ENCODE measurements around the gene GRIN2A. TPM values are rescaled to one million over a fixed set of nuclear protein-coding genes. Genes with fewer than 3 reads are reported as not detected.

Gene GRIN2A
- total RNA-seq, 1 donor from 2014 or later, result 0.52 TPM

GRCh38 chr16:10033556-10033955, 148.7 kb downstream of the GRIN2A start:
- H3K4me3 ChIP-seq (ENCODE audit: low read length in 3 of 3), result no peak overlapping the region
- no peaks in the 10 kb centered on the region for H3K4me1 ChIP-seq (ENCODE audit: control insufficient read depth in 3 of 3, insufficient read depth in 3 of 3, low read length in 3 of 3)
- no peak overlapping the region for H3K27ac ChIP-seq (ENCODE audit: low read depth, low read length)
- peaks cover 4 to 11% (median 7%) of the 10 kb centered on the region in 3 donors for H3K27me3 ChIP-seq (ENCODE audit: control insufficient read depth in 3 of 3, insufficient read depth in 3 of 3, low read length in 3 of 3)
- no peak overlapping the region for H3K9ac ChIP-seq (ENCODE audit: low read depth in 1 of 3, low read length in 3 of 3)
- peaks cover 0 to 2% (median 0%) of the 10 kb centered on the region in 3 donors for H3K9me3 ChIP-seq (ENCODE audit: control insufficient read depth in 3 of 3, low read length in 3 of 3)
- no peaks in the 10 kb centered on the region for H3K36me3 ChIP-seq (ENCODE audit: control insufficient read depth in 3 of 3, insufficient read depth in 3 of 3, low read length in 3 of 3)

GRCh38 chr16:10031955-10032354, 150.3 kb downstream of the GRIN2A start:
- Histone ChIP-seq H3K4me3 (ENCODE audit: low read length in 3 of 3) (no peak overlapping the region), H3K27ac (ENCODE audit: low read depth, low read length) (no peak overlapping the region), H3K9me3 (ENCODE audit: control insufficient read depth in 3 of 3, low read length in 3 of 3) (no peaks in the 10 kb centered on the region), H3K36me3 (ENCODE audit: control insufficient read depth in 3 of 3, insufficient read depth in 3 of 3, low read length in 3 of 3) (no peaks in the 10 kb centered on the region), H3K9ac (ENCODE audit: low read depth in 1 of 3, low read length in 3 of 3) (no peak overlapping the region), H3K27me3 (ENCODE audit: control insufficient read depth in 3 of 3, insufficient read depth in 3 of 3, low read length in 3 of 3) (peaks cover 2 to 9% (median 4%) of the 10 kb centered on the region in 3 donors), H3K4me1 (ENCODE audit: control insufficient read depth in 3 of 3, insufficient read depth in 3 of 3, low read length in 3 of 3) (no peaks in the 10 kb centered on the region)

DNA sequence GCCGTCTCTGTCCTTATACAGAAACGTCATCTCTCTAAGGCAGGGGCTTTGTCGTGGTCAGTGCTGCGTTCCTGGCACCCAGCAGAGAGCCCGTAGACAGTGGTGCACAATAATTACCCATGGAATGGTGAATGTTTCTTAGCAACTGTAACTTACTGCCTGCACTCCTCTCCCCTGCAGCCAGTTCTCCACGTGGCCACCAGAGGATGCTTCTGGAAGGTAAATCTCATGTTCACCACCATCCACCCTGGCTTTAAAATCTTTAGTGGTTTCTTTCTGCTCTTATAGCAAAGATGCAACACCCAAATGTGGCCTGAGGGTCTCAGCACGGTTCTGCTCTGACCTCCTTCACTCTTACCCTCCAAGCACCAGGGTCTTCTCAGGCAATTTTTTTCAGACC, 150.8 kb downstream of the GRIN2A start:
- no peaks in the 10 kb centered on the region for H3K4me1 ChIP-seq (ENCODE audit: control insufficient read depth in 3 of 3, insufficient read depth in 3 of 3, low read length in 3 of 3)
- peaks cover 0 to 9% (median 4%) of the 10 kb centered on the region in 3 donors for H3K27me3 ChIP-seq (ENCODE audit: control insufficient read depth in 3 of 3, insufficient read depth in 3 of 3, low read length in 3 of 3)
- no peak overlapping the region for H3K9ac ChIP-seq (ENCODE audit: low read depth in 1 of 3, low read length in 3 of 3)
- H3K4me3 ChIP-seq (ENCODE audit: low read length in 3 of 3), result no peak overlapping the region
- H3K9me3 ChIP-seq (ENCODE audit: control insufficient read depth in 3 of 3, low read length in 3 of 3), result no peaks in the 10 kb centered on the region
- H3K27ac ChIP-seq (ENCODE audit: low read depth, low read length), result no peak overlapping the region
- H3K36me3 ChIP-seq (ENCODE audit: control insufficient read depth in 3 of 3, insufficient read depth in 3 of 3, low read length in 3 of 3), result no peaks in the 10 kb centered on the region

DNA sequence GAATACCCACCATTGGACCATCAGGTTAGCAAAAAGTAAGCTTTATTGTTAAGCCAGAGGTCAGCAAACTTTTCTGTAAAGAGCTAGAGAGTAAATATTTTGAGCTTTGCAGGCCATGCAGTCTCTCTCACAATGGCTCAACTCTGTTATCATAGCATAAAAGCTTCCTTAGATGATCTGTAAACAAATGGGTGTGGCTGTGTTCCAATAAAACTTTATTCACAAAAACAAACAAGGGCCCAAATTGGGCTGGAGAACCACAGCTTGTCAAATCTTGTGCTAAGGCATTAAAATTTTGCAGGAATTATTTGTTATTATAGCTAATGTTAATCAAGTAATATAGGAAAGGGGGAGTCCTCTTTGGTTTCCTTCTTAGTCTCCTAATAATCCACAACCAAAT, 153.6 kb downstream of the GRIN2A start:
- Histone ChIP-seq H3K27ac (ENCODE audit: low read depth, low read length) (no peak overlapping the region), H3K9me3 (ENCODE audit: control insufficient read depth in 3 of 3, low read length in 3 of 3) (no peaks in the 10 kb centered on the region), H3K36me3 (ENCODE audit: control insufficient read depth in 3 of 3, insufficient read depth in 3 of 3, low read length in 3 of 3) (no peaks in the 10 kb centered on the region), H3K4me1 (ENCODE audit: control insufficient read depth in 3 of 3, insufficient read depth in 3 of 3, low read length in 3 of 3) (no peaks in the 10 kb centered on the region), H3K27me3 (ENCODE audit: control insufficient read depth in 3 of 3, insufficient read depth in 3 of 3, low read length in 3 of 3) (peaks cover 0 to 5% (median 2%) of the 10 kb centered on the region in 3 donors), H3K9ac (ENCODE audit: low read depth in 1 of 3, low read length in 3 of 3) (no peak overlapping the region), H3K4me3 (ENCODE audit: low read length in 3 of 3) (no peak overlapping the region)

DNA sequence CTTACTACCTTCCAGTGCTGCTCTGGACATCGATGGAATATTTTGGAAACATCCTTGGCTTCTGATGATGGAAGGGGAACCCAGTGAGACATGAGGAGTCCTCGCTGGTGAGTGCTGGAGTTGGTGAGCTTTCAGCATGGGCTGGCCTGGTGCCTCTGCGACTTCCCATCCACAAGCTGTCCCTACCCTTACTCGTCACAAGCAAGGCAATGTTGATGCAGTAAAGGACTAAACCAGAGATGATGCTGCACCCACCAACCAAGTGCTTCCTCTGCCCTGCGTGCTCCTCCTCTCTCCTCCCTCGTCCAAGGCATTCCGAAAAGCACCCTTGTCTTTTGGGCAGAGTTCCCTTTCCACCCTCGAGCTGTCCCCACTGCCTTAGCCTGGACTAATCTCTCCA, 154.7 kb downstream of the GRIN2A start:
- H3K4me3 ChIP-seq (ENCODE audit: low read length in 3 of 3), result no peak overlapping the region
- no peaks in the 10 kb centered on the region for H3K9me3 ChIP-seq (ENCODE audit: control insufficient read depth in 3 of 3, low read length in 3 of 3)
- H3K9ac ChIP-seq (ENCODE audit: low read depth in 1 of 3, low read length in 3 of 3), result no peak overlapping the region
- no peaks in the 10 kb centered on the region for H3K36me3 ChIP-seq (ENCODE audit: control insufficient read depth in 3 of 3, insufficient read depth in 3 of 3, low read length in 3 of 3)
- H3K4me1 ChIP-seq (ENCODE audit: control insufficient read depth in 3 of 3, insufficient read depth in 3 of 3, low read length in 3 of 3), result no peaks in the 10 kb centered on the region
- peaks cover 0 to 5% (median 0%) of the 10 kb centered on the region in 3 donors for H3K27me3 ChIP-seq (ENCODE audit: control insufficient read depth in 3 of 3, insufficient read depth in 3 of 3, low read length in 3 of 3)
- H3K27ac ChIP-seq (ENCODE audit: low read depth, low read length), result no peak overlapping the region

GRCh38 chr16:10026593-10026992, 155.6 kb downstream of the GRIN2A start:
- peaks cover 3 to 5% (median 3%) of the 10 kb centered on the region in 3 donors for H3K27me3 ChIP-seq (ENCODE audit: control insufficient read depth in 3 of 3, insufficient read depth in 3 of 3, low read length in 3 of 3)
- no peak overlapping the region for H3K27ac ChIP-seq (ENCODE audit: low read depth, low read length)
- H3K9me3 ChIP-seq (ENCODE audit: control insufficient read depth in 3 of 3, low read length in 3 of 3), result no peaks in the 10 kb centered on the region
- H3K4me3 ChIP-seq (ENCODE audit: low read length in 3 of 3), result no peak overlapping the region
- H3K9ac ChIP-seq (ENCODE audit: low read depth in 1 of 3, low read length in 3 of 3), result no peak overlapping the region
- no peaks in the 10 kb centered on the region for H3K4me1 ChIP-seq (ENCODE audit: control insufficient read depth in 3 of 3, insufficient read depth in 3 of 3, low read length in 3 of 3)
- H3K36me3 ChIP-seq (ENCODE audit: control insufficient read depth in 3 of 3, insufficient read depth in 3 of 3, low read length in 3 of 3), result no peaks in the 10 kb centered on the region

DNA sequence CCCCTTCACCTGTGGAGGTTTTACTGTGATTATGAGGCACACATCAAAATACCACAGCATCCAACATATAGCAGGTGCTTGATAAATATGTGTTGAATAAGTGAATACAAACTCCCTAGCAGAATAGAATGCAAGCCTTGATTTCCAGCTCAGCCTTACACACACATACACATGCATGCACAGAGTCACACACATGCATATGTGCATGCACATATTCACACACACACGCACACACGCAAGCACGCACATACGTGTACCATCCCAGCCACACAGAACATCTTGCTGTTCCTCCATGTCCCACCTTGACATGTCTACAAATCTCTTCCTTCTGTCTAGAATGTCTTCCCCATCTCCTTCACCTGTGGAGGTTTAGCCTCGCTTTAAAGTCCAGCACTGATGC, 160.1 kb downstream of the GRIN2A start:
- Histone ChIP-seq H3K27ac (ENCODE audit: low read depth, low read length) (no peak overlapping the region), H3K4me3 (ENCODE audit: low read length in 3 of 3) (no peak overlapping the region), H3K9ac (ENCODE audit: low read depth in 1 of 3, low read length in 3 of 3) (no peak overlapping the region), H3K36me3 (ENCODE audit: control insufficient read depth in 3 of 3, insufficient read depth in 3 of 3, low read length in 3 of 3) (no peaks in the 10 kb centered on the region), H3K27me3 (ENCODE audit: control insufficient read depth in 3 of 3, insufficient read depth in 3 of 3, low read length in 3 of 3) (peaks cover 3 to 8% (median 6%) of the 10 kb centered on the region in 3 donors), H3K9me3 (ENCODE audit: control insufficient read depth in 3 of 3, low read length in 3 of 3) (no peaks in the 10 kb centered on the region), H3K4me1 (ENCODE audit: control insufficient read depth in 3 of 3, insufficient read depth in 3 of 3, low read length in 3 of 3) (no peaks in the 10 kb centered on the region)

- Histone ChIP-seq H3K27me3 (ENCODE audit: control insufficient read depth in 3 of 3, insufficient read depth in 3 of 3, low read length in 3 of 3) (peaks cover 3 to 8% (median 6%) of the 10 kb centered on the region in 3 donors), H3K4me3 (ENCODE audit: low read length in 3 of 3) (no peak overlapping the region), H3K36me3 (ENCODE audit: control insufficient read depth in 3 of 3, insufficient read depth in 3 of 3, low read length in 3 of 3) (no peaks in the 10 kb centered on the region), H3K27ac (ENCODE audit: low read depth, low read length) (no peak overlapping the region), H3K9me3 (ENCODE audit: control insufficient read depth in 3 of 3, low read length in 3 of 3) (no peaks in the 10 kb centered on the region), H3K4me1 (ENCODE audit: control insufficient read depth in 3 of 3, insufficient read depth in 3 of 3, low read length in 3 of 3) (no peaks in the 10 kb centered on the region), H3K9ac (ENCODE audit: low read depth in 1 of 3, low read length in 3 of 3) (no peak overlapping the region)
Measured at GRCh38 chr16:10020866-10021265, 161.4 kb downstream of the GRIN2A start.

DNA sequence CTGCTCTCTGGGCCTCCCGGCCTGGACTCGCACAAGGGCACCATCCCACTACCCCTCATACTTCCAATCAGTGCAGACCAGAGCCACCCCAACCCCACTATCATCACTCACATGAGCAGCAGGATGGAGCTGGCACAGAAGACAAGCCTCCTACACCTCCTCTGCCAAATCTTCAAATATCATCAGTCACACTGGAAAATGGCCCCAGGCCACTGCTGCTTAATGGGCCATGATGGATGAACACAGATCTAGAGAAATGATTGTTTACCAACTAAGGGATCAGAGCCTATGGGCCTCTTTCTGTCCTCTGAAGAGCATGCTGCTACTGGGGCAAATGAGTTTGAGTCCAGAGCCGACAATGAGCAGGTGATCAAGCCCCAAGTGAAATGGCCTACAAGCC, 165.5 kb downstream of the GRIN2A start:
- peaks cover 0 to 6% (median 5%) of the 10 kb centered on the region in 3 donors for H3K27me3 ChIP-seq (ENCODE audit: control insufficient read depth in 3 of 3, insufficient read depth in 3 of 3, low read length in 3 of 3)
- H3K36me3 ChIP-seq (ENCODE audit: control insufficient read depth in 3 of 3, insufficient read depth in 3 of 3, low read length in 3 of 3), result no peaks in the 10 kb centered on the region
- no peak overlapping the region for H3K9ac ChIP-seq (ENCODE audit: low read depth in 1 of 3, low read length in 3 of 3)

GRCh38 chr16:10015397-10015796, 166.8 kb downstream of the GRIN2A start:
- H3K36me3 ChIP-seq (ENCODE audit: control insufficient read depth in 3 of 3, insufficient read depth in 3 of 3, low read length in 3 of 3), result no peaks in the 10 kb centered on the region

More for the DNA sequence above, 165.5 kb downstream of the GRIN2A start:
- no peak overlapping the region for H3K4me3 ChIP-seq (ENCODE audit: low read length in 3 of 3)
- H3K4me1 ChIP-seq (ENCODE audit: control insufficient read depth in 3 of 3, insufficient read depth in 3 of 3, low read length in 3 of 3), result no peaks in the 10 kb centered on the region
- H3K9me3 ChIP-seq (ENCODE audit: control insufficient read depth in 3 of 3, low read length in 3 of 3), result no peaks in the 10 kb centered on the region
- no peak overlapping the region for H3K27ac ChIP-seq (ENCODE audit: low read depth, low read length)

More at GRCh38 chr16:10015397-10015796, 166.8 kb downstream of the GRIN2A start:
- Histone ChIP-seq H3K4me1 (ENCODE audit: control insufficient read depth in 3 of 3, insufficient read depth in 3 of 3, low read length in 3 of 3) (no peaks in the 10 kb centered on the region), H3K27me3 (ENCODE audit: control insufficient read depth in 3 of 3, insufficient read depth in 3 of 3, low read length in 3 of 3) (peaks cover 0 to 5% (median 0%) of the 10 kb centered on the region in 3 donors), H3K9me3 (ENCODE audit: control insufficient read depth in 3 of 3, low read length in 3 of 3) (no peaks in the 10 kb centered on the region), H3K27ac (ENCODE audit: low read depth, low read length) (no peak overlapping the region), H3K4me3 (ENCODE audit: low read length in 3 of 3) (no peak overlapping the region), H3K9ac (ENCODE audit: low read depth in 1 of 3, low read length in 3 of 3) (no peak overlapping the region)

Data from skeletal muscle tissue (tissue), 4 donors.